ENCODE data around the gene PANX1. TPM values are rescaled to one million over a fixed set of nuclear protein-coding genes. Genes with fewer than 3 reads are reported as not detected.
A peak's percentile ranks its signal among the peaks of the same experiment; 100 is the strongest.

The PANX1 gene
- total and polyA plus RNA-seq, 5 donors: 4.6 to 16.1 (median 8.3) TPM

- 82% methylated on average over 2 of the region's 2 CpGs for WGBS
- Histone ChIP-seq H3K9me3 (ENCODE audit: control insufficient read depth, low read length) (no peaks in the 10 kb centered on the region), H3K4me3 (ENCODE audit: low read length) (no peak overlapping the region), H3K27me3 (ENCODE audit: control insufficient read depth, insufficient read depth) (no peaks in the 10 kb centered on the region), H3K27ac (ENCODE audit: low read length) (no peak overlapping the region), H3K4me1 (ENCODE audit: control insufficient read depth, insufficient read depth, low read length) (peaks cover 6% of the 10 kb centered on the region)
- DNase-seq (no peak), ATAC-seq (no peak)
- intact Hi-C loops (cut with DNase I): no loop called here
Measured at GRCh38 chr11:94140154-94140655, 11.6 kb downstream of the PANX1 start.

GRCh38 chr11:94141511-94142307 is 13.1 kb downstream of the PANX1 start:
- Histone ChIP-seq H3K27me3 (ENCODE audit: control insufficient read depth, insufficient read depth) (no peaks in the 10 kb centered on the region), H3K27ac (ENCODE audit: low read length) (no peak overlapping the region), H3K4me3 (ENCODE audit: low read length) (no peak overlapping the region), H3K9me3 (ENCODE audit: control insufficient read depth, low read length) (no peaks in the 10 kb centered on the region), H3K4me1 (ENCODE audit: control insufficient read depth, insufficient read depth, low read length) (peaks cover 6% of the 10 kb centered on the region)
- peak; percentile 39 for ATAC-seq
- intact Hi-C loops (cut with DNase I): no loop called here
- no peak for DNase-seq
- 82% methylated on average over 12 of the region's 12 CpGs for WGBS

DNA sequence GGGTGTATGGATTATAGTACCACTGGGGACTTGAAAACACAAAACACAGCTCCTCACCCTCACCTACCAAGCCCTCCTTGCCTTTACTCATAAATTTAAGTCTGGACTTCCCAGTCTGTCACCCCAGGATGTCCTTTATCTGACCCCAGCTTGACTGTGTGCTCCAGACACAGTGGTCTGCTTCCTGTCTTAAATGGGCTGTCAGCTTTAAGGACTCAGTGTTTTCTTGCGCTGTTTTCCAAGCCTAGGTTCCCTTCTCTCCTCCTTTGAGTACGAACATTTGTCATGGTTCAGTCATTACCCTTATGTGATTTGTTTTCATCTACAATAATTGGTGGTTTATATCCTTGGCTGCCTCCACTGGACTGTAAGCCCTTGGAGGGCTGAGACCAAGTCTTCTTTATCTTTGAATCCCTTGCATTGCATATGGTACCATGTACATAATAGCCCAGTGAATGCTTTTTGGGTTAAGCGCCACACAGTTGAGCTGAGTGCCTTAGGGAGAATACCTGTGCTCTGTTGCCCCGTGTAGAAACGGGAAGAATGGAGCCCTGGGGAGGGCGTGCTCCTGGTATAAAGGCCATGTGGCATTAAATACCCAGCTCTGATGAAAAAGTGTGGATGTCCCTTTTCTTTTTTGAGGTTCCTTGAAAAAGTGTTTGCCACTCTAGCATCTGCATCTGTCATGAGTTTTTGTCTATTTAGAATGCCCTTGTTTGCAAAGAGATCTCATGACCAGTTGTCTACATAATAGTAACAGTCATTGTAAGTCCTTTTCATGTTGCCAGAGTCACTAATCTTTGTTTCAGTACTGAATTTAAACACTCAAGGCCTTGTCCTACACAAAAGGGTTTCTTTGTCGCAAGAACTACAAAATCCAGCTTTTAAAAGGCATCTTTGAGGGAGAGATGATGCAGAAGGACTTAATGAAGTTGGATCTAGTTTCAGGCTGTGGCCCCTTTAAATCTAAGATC is 14.0 kb downstream of the PANX1 start:
- Histone ChIP-seq H3K4me1 (ENCODE audit: control insufficient read depth, insufficient read depth, low read length) (peaks cover 9% of the 10 kb centered on the region), H3K27me3 (ENCODE audit: control insufficient read depth, insufficient read depth) (no peaks in the 10 kb centered on the region), H3K4me3 (ENCODE audit: low read length) (no peak overlapping the region), H3K27ac (ENCODE audit: low read length) (no peak overlapping the region), H3K9me3 (ENCODE audit: control insufficient read depth, low read length) (no peaks in the 10 kb centered on the region)
- 81% methylated on average over 7 of the region's 7 CpGs for WGBS
- intact Hi-C loops (cut with DNase I): no loop called here
- ATAC-seq: peak in 1 of 2 donors; percentile 68
- no peak for DNase-seq

- 92% methylated on average over 3 of the region's 3 CpGs for WGBS
Measured at GRCh38 chr11:94144216-94144615, 15.6 kb downstream of the PANX1 start.

DNA sequence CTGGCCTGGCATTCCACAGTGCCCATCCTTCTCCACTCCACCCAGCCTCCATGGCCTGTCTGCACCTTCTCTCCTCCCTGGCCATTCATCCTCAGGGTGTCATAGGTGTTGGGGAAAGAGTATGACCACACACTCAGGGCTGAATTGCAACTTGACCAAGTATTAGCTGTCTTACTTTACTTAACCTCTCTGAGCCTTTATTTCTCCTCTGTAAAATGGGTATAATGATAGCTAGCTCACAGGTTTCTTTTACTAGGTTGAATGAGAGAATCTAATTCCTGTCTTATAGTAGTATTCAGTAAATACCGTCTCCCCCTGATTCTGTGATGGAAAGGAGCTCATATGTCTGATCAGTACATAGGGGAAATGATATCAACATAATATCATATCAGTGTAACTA is 16.0 kb downstream of the PANX1 start:
- intact Hi-C loops (cut with DNase I): no loop called here
- H3K27ac ChIP-seq (ENCODE audit: low read length): no peak overlapping the region
- no peaks in the 10 kb centered on the region for H3K27me3 ChIP-seq (ENCODE audit: control insufficient read depth, insufficient read depth)
- H3K4me1 ChIP-seq (ENCODE audit: control insufficient read depth, insufficient read depth, low read length): peaks cover 12% of the 10 kb centered on the region
- H3K9me3 ChIP-seq (ENCODE audit: control insufficient read depth, low read length): no peaks in the 10 kb centered on the region
- DNase-seq (no peak), ATAC-seq (no peak)
- WGBS: 97% methylated on average over 1 of the region's 1 CpG
- no peak overlapping the region for H3K4me3 ChIP-seq (ENCODE audit: low read length)

More at GRCh38 chr11:94144216-94144615, 15.6 kb downstream of the PANX1 start:
- intact Hi-C loops (cut with DNase I): no loop called here
- ATAC-seq: no peak
- Histone ChIP-seq H3K4me1 (ENCODE audit: control insufficient read depth, insufficient read depth, low read length) (peaks cover 11% of the 10 kb centered on the region), H3K9me3 (ENCODE audit: control insufficient read depth, low read length) (no peaks in the 10 kb centered on the region), H3K27me3 (ENCODE audit: control insufficient read depth, insufficient read depth) (no peaks in the 10 kb centered on the region), H3K4me3 (ENCODE audit: low read length) (no peak overlapping the region), H3K27ac (ENCODE audit: low read length) (no peak overlapping the region)
- DNase-seq: no peak

DNA sequence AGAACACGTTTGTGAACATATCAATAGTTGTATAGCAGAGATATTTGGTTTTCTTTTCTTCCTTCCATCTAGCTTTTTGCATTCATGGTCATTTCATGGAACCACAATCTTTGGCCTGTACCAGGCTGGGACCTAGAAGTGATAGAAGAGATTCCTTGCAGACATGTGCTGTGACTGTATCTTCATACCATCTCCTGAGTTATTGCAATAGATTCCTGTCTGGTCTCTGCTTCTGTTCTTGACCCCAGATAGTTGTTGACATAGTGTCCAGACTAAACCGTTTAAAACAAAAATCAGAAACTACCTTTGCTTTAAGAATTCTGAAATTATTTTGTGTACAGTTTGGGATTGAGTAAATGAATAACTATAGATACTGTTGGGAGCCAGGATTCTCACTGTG is 16.8 kb downstream of the PANX1 start:
- DNase-seq (no peak), ATAC-seq (no peak)
- Histone ChIP-seq H3K4me1 (ENCODE audit: control insufficient read depth, insufficient read depth, low read length) (peaks cover 16% of the 10 kb centered on the region), H3K9me3 (ENCODE audit: control insufficient read depth, low read length) (no peaks in the 10 kb centered on the region), H3K27ac (ENCODE audit: low read length) (no peak overlapping the region), H3K27me3 (ENCODE audit: control insufficient read depth, insufficient read depth) (no peaks in the 10 kb centered on the region), H3K4me3 (ENCODE audit: low read length) (no peak overlapping the region)
- 70% methylated on average over 2 of the region's 2 CpGs for WGBS
- intact Hi-C loops (cut with DNase I): no loop called here

DNA sequence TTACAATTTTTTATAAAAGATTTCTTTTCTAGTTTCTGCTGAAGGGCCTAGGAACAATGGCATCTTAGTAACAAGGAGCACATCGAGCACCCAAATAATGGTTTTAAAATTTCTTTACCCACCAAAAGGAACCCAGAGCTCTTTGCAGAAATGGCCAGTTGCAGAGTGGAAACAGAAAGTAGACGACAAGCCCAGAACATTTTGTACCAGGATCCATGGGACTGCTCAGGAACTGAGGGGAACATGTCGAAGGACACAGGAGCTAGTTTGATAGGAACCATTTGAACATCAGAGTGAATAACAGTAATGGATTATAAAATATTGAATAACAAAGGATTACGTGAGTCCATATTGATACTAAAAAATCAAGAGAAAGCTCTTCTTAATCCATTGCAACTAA is 17.3 kb downstream of the PANX1 start:
- peak in 1 of 2 donors; percentile 38 for ATAC-seq
- no peak overlapping the region for H3K27ac ChIP-seq (ENCODE audit: low read length)
- H3K4me3 ChIP-seq (ENCODE audit: low read length): no peak overlapping the region
- no peaks in the 10 kb centered on the region for H3K27me3 ChIP-seq (ENCODE audit: control insufficient read depth, insufficient read depth)
- peaks cover 20% of the 10 kb centered on the region for H3K4me1 ChIP-seq (ENCODE audit: control insufficient read depth, insufficient read depth, low read length)
- intact Hi-C loops (cut with DNase I): no loop called here
- 82% methylated on average over 4 of the region's 4 CpGs for WGBS
- H3K9me3 ChIP-seq (ENCODE audit: control insufficient read depth, low read length): no peaks in the 10 kb centered on the region
- DNase-seq: no peak

DNA sequence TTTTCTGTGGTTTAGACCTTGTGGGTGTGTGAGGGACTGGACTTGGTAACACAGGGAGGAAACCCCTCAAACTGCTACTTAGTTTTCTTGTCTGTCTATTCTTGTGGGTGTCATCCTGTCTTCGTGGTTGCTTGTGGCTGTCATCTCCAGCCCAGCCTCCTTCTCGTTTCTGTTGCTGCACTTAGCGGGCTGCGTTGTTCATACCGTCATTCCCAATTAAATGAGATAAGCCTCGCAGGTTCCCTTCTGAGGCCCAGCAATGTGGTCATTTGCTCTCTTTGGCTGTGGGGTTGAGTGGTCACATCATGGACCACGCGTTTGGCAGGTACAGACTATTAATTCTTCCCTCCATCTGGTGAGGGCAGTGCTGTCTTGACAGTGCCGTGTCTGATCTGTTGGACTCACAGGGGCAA is 18.8 kb downstream of the PANX1 start:
- Histone ChIP-seq H3K4me1 (ENCODE audit: control insufficient read depth, insufficient read depth, low read length) (peaks cover 21% of the 10 kb centered on the region), H3K9me3 (ENCODE audit: control insufficient read depth, low read length) (no peaks in the 10 kb centered on the region), H3K27me3 (ENCODE audit: control insufficient read depth, insufficient read depth) (no peaks in the 10 kb centered on the region), H3K27ac (ENCODE audit: low read length) (no peak overlapping the region), H3K4me3 (ENCODE audit: low read length) (no peak overlapping the region)
- ATAC-seq (no peak), DNase-seq (no peak)
- WGBS: 80% methylated on average over 9 of the region's 9 CpGs
- intact Hi-C loops (cut with DNase I): no loop called here

DNA sequence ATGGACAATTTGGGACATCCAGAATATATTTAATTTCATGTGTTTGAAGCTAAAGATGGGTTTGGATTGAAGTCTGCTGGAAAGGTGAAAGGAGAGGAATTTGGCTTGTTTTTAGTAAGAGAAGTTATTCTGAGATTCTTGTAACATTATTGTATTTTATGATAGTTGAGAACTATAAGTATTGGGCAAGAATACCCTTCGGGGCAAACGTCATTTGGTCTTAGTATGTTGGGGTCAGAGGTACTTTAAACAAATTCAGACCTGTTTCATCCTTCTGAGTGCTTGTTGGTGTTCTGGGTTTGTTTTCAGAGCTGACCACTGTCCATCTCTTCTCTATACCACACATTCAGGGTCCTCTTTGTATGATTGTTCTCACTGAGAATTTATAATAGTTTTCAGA is 19.5 kb downstream of the PANX1 start:
- Histone ChIP-seq H3K9me3 (ENCODE audit: control insufficient read depth, low read length) (no peaks in the 10 kb centered on the region), H3K4me3 (ENCODE audit: low read length) (no peak overlapping the region), H3K27me3 (ENCODE audit: control insufficient read depth, insufficient read depth) (no peaks in the 10 kb centered on the region), H3K27ac (ENCODE audit: low read length) (no peak overlapping the region), H3K4me1 (ENCODE audit: control insufficient read depth, insufficient read depth, low read length) (peaks cover 21% of the 10 kb centered on the region)
- WGBS: 79% methylated on average over 2 of the region's 2 CpGs
- ATAC-seq (no peak), DNase-seq (no peak)
- intact Hi-C loops (cut with DNase I): no loop called here

GRCh38 chr11:94149431-94150017 is 20.9 kb downstream of the PANX1 start:
- Histone ChIP-seq H3K27me3 (ENCODE audit: control insufficient read depth, insufficient read depth) (no peaks in the 10 kb centered on the region), H3K27ac (ENCODE audit: low read length) (no peak overlapping the region), H3K4me3 (ENCODE audit: low read length) (no peak overlapping the region), H3K4me1 (ENCODE audit: control insufficient read depth, insufficient read depth, low read length) (peaks cover 23% of the 10 kb centered on the region), H3K9me3 (ENCODE audit: control insufficient read depth, low read length) (no peaks in the 10 kb centered on the region)
- no peak for ATAC-seq
- no peak for DNase-seq
- WGBS: 42% methylated on average over 3 of the region's 3 CpGs
- intact Hi-C loops (cut with DNase I): no loop called here

DNA sequence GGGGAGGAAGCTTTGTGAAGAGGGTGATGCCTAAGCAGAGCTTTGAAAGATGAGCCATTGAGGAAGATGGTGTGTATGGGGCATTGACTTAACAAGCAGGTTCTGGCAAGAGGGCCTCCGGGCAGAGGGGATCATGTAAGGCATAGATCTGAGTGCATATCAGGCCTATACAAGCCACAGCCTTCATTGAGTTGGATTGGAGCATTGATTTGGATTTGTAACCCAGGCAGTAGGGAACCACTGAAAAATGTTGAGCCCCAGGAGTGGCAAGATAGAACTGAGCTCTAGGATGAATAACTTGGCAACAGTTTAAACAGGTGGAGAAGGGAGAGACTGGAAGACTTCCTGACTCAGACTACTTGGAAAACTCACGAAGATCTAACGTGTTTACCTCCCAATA is 21.4 kb downstream of the PANX1 start:
- H3K27ac ChIP-seq (ENCODE audit: low read length): no peak overlapping the region
- no peaks in the 10 kb centered on the region for H3K9me3 ChIP-seq (ENCODE audit: control insufficient read depth, low read length)
- H3K27me3 ChIP-seq (ENCODE audit: control insufficient read depth, insufficient read depth): no peaks in the 10 kb centered on the region
- WGBS: 83% methylated on average over 3 of the region's 3 CpGs
- no peak for DNase-seq
- H3K4me3 ChIP-seq (ENCODE audit: low read length): no peak overlapping the region
- peaks cover 23% of the 10 kb centered on the region for H3K4me1 ChIP-seq (ENCODE audit: control insufficient read depth, insufficient read depth, low read length)
- ATAC-seq: no peak
- intact Hi-C loops (cut with DNase I): no loop called here
